Measurements from ENCODE around the gene EHMT1. TPM values are rescaled to one million over a fixed set of nuclear protein-coding genes. Genes with fewer than 3 reads are reported as not detected.
"Not testable (repeated sequence)": the region's sequence is repeated elsewhere in the genome, so short reads cannot be mapped to it uniquely, and the experiment has no call there.

EHMT1 gene
- total RNA-seq, 6 experiments from 2014 or later: 26.8 to 51.9 (median 36.7) TPM

DNA sequence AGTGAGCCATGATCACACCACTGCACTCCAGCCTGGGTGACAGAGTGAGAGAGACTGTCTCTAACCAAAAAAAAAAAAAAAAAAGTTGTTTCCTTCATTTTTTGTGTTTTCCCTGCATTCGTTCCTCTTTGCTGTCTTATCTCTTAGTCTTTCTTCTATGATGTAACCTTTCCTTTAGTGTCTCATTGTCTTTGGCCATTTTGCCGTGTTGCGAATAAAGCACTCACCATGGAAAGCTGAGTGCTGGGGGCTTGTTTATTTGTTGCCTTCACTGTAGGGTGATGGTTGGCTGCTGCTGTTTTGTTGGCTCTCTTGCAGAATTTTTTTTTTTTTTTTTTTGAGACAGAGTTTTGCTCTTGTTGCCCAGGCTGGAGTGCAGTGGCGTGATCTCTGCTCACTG lies 7.7 kb downstream of the EHMT1 start:
- 45% methylated on average over 3 of the region's 4 CpGs for WGBS (ENCODE audit: insufficient coverage, low coverage, low lambda C conversion rate, missing lambda C conversion rate)

DNA sequence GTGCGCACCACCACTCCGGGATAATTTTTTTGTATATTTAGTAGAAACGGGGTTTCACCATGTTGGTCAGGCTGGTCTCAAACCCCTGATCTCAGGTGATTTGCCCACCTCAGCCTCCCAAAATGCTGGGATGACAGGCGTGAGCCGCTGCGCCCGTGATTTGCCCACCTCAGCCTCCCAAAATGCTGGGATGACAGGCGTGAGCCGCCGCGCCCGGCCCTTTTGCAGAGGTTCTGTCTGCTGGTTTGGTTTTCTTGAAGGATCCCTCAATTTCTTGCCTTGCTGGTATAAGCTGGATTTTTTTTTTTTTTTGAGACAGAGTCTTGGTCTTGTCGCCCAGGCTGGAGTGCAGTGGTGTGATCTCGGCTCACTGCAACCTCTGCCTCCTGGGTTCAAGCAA lies 8.6 kb downstream of the EHMT1 start:
- H3K9me3 ChIP-seq; intact Hi-C loops (cut with DNase I); H3K4me3 ChIP-seq; H3K27me3 ChIP-seq; H3K27ac ChIP-seq; H3K36me3 ChIP-seq; ATAC-seq: not testable (repeated sequence)
- WGBS (ENCODE audit: insufficient coverage, low coverage, low lambda C conversion rate, missing lambda C conversion rate): 96% methylated on average over 7 of the region's 14 CpGs
- DNase-seq: peak in 1 of 3 donors; percentile 27
- H3K4me1 ChIP-seq: peaks cover 0 to 50% (median 7%) of the 10 kb centered on the region in 4 donors

More for the DNA sequence above, 7.7 kb downstream of the EHMT1 start:
- H3K9me3 ChIP-seq: no peaks in the 10 kb centered on the region
- DNase-seq: no peak
- no peaks in the 10 kb centered on the region for H3K27me3 ChIP-seq
- intact Hi-C loops (cut with DNase I): no loop called here
- peaks cover 0 to 44% (median 7%) of the 10 kb centered on the region in 4 donors for H3K4me1 ChIP-seq
- no peak overlapping the region for H3K4me3 ChIP-seq
- no peak for TF ChIP-seq POLR2A (IDR thresholded peaks at IDR 0.05)
- TF ChIP-seq, protein P1, sequence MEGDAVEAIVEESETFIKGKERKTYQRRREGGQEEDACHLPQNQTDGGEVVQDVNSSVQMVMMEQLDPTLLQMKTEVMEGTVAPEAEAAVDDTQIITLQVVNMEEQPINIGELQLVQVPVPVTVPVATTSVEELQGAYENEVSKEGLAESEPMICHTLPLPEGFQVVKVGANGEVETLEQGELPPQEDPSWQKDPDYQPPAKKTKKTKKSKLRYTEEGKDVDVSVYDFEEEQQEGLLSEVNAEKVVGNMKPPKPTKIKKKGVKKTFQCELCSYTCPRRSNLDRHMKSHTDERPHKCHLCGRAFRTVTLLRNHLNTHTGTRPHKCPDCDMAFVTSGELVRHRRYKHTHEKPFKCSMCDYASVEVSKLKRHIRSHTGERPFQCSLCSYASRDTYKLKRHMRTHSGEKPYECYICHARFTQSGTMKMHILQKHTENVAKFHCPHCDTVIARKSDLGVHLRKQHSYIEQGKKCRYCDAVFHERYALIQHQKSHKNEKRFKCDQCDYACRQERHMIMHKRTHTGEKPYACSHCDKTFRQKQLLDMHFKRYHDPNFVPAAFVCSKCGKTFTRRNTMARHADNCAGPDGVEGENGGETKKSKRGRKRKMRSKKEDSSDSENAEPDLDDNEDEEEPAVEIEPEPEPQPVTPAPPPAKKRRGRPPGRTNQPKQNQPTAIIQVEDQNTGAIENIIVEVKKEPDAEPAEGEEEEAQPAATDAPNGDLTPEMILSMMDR (IDR thresholded peaks at IDR 0.05): no peak
- no peak overlapping the region for H3K27ac ChIP-seq
- no peaks in the 10 kb centered on the region for H3K36me3 ChIP-seq
- no peak for ATAC-seq

DNA sequence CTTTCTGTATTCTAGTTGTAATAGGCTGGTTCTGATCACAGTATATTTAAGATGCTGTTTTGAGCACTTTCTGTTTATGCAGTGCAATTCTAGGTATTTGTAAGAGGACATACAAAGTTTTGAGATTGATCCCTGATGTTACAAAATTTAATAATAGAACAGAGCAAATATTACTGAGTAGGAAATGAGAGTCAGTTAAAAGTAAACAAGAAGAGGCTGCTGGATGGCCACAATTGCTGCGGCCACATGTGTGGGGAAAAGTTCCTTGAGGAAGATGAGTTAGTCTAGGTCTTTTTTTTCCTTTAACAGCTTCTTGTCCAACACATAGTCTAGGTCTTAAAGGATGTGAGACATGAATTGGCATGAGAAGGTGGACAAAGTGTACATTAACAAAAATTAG lies 11.3 kb downstream of the EHMT1 start:
- WGBS (ENCODE audit: insufficient coverage, low coverage, low lambda C conversion rate, missing lambda C conversion rate): 5% methylated on average over 1 of the region's 1 CpG
- no peaks in the 10 kb centered on the region for H3K27me3 ChIP-seq
- H3K4me1 ChIP-seq: peaks cover 0 to 50% (median 8%) of the 10 kb centered on the region in 4 donors
- H3K36me3 ChIP-seq: no peaks in the 10 kb centered on the region
- peak in 3 of 4 donors; percentile 25 to 56 (median 26) for ATAC-seq
- H3K9me3 ChIP-seq: no peaks in the 10 kb centered on the region
- H3K27ac ChIP-seq: no peak overlapping the region
- no peak for TF ChIP-seq POLR2A (IDR thresholded peaks at IDR 0.05)
- TF ChIP-seq, protein P1 (IDR thresholded peaks at IDR 0.05): no peak
- DNase-seq: no peak
- intact Hi-C loops (cut with DNase I): no loop called here
- H3K4me3 ChIP-seq: no peak overlapping the region

DNA sequence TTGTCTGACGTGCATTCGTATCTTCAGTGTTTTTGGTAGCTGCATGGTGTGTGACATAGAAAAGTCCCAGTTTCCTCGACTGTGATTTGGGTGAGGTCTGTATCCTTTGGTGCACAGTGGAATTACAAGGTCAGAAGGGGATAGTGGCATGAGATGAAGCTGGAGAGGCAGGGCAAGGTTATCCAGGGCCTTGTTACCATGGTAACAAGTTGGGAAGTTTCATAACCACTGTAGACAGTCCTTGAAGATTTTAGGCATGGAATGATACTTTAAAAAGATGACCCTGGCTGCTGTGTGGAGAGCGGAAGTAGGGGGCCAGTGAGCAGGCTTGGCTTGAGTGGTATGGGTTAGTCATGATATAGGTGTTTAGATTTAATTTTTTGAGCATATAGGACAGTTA lies 11.9 kb downstream of the EHMT1 start:
- ATAC-seq (peak; percentile 14 to 48 (median 32)), DNase-seq (no peak)
- no peak for TF ChIP-seq POLR2A (IDR thresholded peaks at IDR 0.05)
- TF ChIP-seq, protein P1 (IDR thresholded peaks at IDR 0.05): no peak
- Histone ChIP-seq H3K4me3 (no peak overlapping the region), H3K36me3 (no peaks in the 10 kb centered on the region), H3K9me3 (no peaks in the 10 kb centered on the region), H3K27ac (no peak overlapping the region), H3K27me3 (no peaks in the 10 kb centered on the region), H3K4me1 (peaks cover 0 to 44% (median 8%) of the 10 kb centered on the region in 4 donors)
- intact Hi-C loops (cut with DNase I): no loop called here
- WGBS (ENCODE audit: insufficient coverage, low coverage, low lambda C conversion rate, missing lambda C conversion rate): 53% methylated on average over 4 of the region's 4 CpGs

DNA sequence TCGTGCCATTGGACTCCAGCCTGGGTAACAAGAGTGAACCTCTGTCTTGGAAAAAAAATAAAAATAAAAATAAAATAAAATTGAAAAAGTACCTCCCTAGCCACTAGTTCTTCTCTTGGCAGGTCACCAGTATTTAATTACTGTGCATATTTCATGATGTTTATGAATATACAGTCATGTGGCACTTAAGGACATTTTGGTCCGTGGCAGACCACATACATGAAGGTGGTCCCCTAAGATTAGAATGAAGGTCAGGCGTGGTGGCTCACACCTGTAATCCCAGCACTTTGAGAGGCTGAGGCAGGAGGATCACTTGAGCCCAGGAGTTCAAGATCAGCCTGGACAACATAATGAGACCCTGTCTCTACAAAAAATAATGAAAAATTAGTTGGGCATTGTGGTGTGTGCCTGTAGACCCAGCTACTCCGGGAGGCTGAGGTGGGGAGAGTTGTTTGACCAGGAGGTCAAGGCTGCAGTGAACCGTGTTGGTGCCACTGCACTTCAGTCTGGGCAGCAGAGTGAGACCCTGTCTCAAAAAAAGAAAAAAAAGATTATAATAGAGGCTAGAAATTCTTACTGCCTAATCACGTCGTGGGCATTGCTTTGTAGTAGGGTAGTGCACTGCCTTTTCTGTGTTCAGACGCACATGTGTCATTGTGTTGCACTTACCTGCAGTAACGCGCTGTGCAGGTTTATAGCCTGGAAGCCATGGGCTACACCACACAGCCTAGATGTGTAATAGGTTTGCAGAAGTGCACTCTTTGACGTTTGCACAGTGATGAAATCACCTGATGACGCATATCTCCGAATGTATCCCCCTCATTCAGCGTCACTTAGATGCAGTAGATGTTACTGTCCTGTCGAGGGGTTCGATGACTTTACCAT lies 12.8 kb downstream of the EHMT1 start:
- Histone ChIP-seq H3K4me3 (no peak overlapping the region), H3K4me1 (peaks cover 0 to 43% (median 8%) of the 10 kb centered on the region in 4 donors), H3K9me3 (no peaks in the 10 kb centered on the region), H3K27me3 (no peaks in the 10 kb centered on the region), H3K27ac (no peak overlapping the region), H3K36me3 (no peaks in the 10 kb centered on the region)
- ATAC-seq (no peak), DNase-seq (no peak)
- TF ChIP-seq POLR2A (IDR thresholded peaks at IDR 0.05): no peak
- TF ChIP-seq, protein P1 (IDR thresholded peaks at IDR 0.05): no peak
- intact Hi-C loops (cut with DNase I): no loop called here
- WGBS (ENCODE audit: insufficient coverage, low coverage, low lambda C conversion rate, missing lambda C conversion rate): 67% methylated on average over 13 of the region's 16 CpGs

Data from right lobe of liver (tissue), 6 donors.